Osteocyte (in vitro differentiated cells): Measurements from ENCODE around the gene DOCK8. TPM values are rescaled to one million over a fixed set of nuclear protein-coding genes. Genes with fewer than 3 reads are reported as not detected.
A peak's percentile ranks its signal among the peaks of the same experiment; 100 is the strongest.
"Not testable (repeated sequence)": the region's sequence is repeated elsewhere in the genome, so short reads cannot be mapped to it uniquely, and the experiment has no call there.

Source experiments
- DNase-seq: peaks from one replicate; pipeline ENCODE4 v3.0.0; 2021; ENCODE audit warnings: mixed read lengths; ENCODE audit not compliant: unreplicated experiment; ENCODE audit errors: extremely low spot score
- H3K27ac Mint-ChIP-seq: one replicate; pipeline ENCODE4 v1.8.0; 2021; ENCODE audit warnings: mild to moderate bottlenecking, mixed read lengths; ENCODE audit not compliant: unreplicated experiment
- H3K27me3 Mint-ChIP-seq: one replicate; pipeline ENCODE4 v1.8.0; 2021; ENCODE audit warnings: mixed read lengths; ENCODE audit not compliant: unreplicated experiment
- H3K36me3 Mint-ChIP-seq: one replicate; pipeline ENCODE4 v1.8.0; 2021; ENCODE audit warnings: mixed read lengths; ENCODE audit not compliant: unreplicated experiment
- H3K4me1 Mint-ChIP-seq: one replicate; pipeline ENCODE4 v1.8.0; 2021; ENCODE audit warnings: mixed read lengths; ENCODE audit not compliant: unreplicated experiment
- H3K4me3 Mint-ChIP-seq: one replicate; pipeline ENCODE4 v1.8.0; 2021; ENCODE audit warnings: mild to moderate bottlenecking, moderate library complexity, mixed read lengths; ENCODE audit not compliant: unreplicated experiment
- H3K9me3 Mint-ChIP-seq: one replicate; pipeline ENCODE4 v1.8.0; 2021; ENCODE audit warnings: mixed read lengths; ENCODE audit not compliant: unreplicated experiment
- CTCF ChIP-seq: fragments of 200-600 bp; sonication (generic); IDR thresholded peaks from 2 replicates; pipeline ENCODE4 v1.5.0; 2021; ENCODE audit warnings: antibody characterized with exemption, mild to moderate bottlenecking, moderate library complexity
- total RNA-seq: library from RNA; stranded (reverse); gene quantifications from 2 replicates; pipeline ENCODE4 v1.2.1, GENCODE V29; 2021

Gene DOCK8
- total RNA-seq, 1 donor from 2014 or later, result not detected

GRCh38 chr9:209143-209758 lies 5.4 kb upstream of the DOCK8 start:
- no peak for DNase-seq
- Mint-ChIP-seq H3K4me3 (no peak overlapping the region), H3K9me3 (no peaks in the 10 kb centered on the region), H3K36me3 (no peaks in the 10 kb centered on the region), H3K27ac (no peak overlapping the region), H3K4me1 (no peaks in the 10 kb centered on the region), H3K27me3 (peaks cover 15% of the 10 kb centered on the region)
- no peak for TF ChIP-seq CTCF

- H3K36me3 Mint-ChIP-seq, result no peaks in the 10 kb centered on the region
- H3K27me3 Mint-ChIP-seq, result peaks cover 26% of the 10 kb centered on the region
- no peak for DNase-seq
- no peak overlapping the region for H3K27ac Mint-ChIP-seq
- H3K4me3 Mint-ChIP-seq, result no peak overlapping the region
- H3K4me1 Mint-ChIP-seq, result peaks cover 3% of the 10 kb centered on the region
- no peak for TF ChIP-seq CTCF
- no peaks in the 10 kb centered on the region for H3K9me3 Mint-ChIP-seq
Observed at GRCh38 chr9:211036-211435, 3.6 kb upstream of the DOCK8 start.

- no peaks in the 10 kb centered on the region for H3K9me3 Mint-ChIP-seq
- no peak overlapping the region for H3K27ac Mint-ChIP-seq
- H3K4me1 Mint-ChIP-seq, result peaks cover 3% of the 10 kb centered on the region
- no peak for TF ChIP-seq CTCF
- no peak for DNase-seq
- H3K36me3 Mint-ChIP-seq, result no peaks in the 10 kb centered on the region
- no peak overlapping the region for H3K4me3 Mint-ChIP-seq
- H3K27me3 Mint-ChIP-seq, result peaks cover 29% of the 10 kb centered on the region
Observed at GRCh38 chr9:211557-211956, 3.1 kb upstream of the DOCK8 start.

GRCh38 chr9:212297-212696 lies 2.4 kb upstream of the DOCK8 start:
- H3K4me1 Mint-ChIP-seq, result peaks cover 3% of the 10 kb centered on the region
- H3K9me3 Mint-ChIP-seq, result no peaks in the 10 kb centered on the region
- H3K27me3 Mint-ChIP-seq, result peaks cover 34% of the 10 kb centered on the region
- no peak for TF ChIP-seq CTCF
- H3K4me3 Mint-ChIP-seq, result no peak overlapping the region
- no peak overlapping the region for H3K27ac Mint-ChIP-seq
- DNase-seq, result no peak
- no peaks in the 10 kb centered on the region for H3K36me3 Mint-ChIP-seq

GRCh38 chr9:213901-214300 lies 764 bp upstream of the DOCK8 start:
- DNase-seq, H3K4me1 Mint-ChIP-seq, H3K4me3 Mint-ChIP-seq, H3K27ac Mint-ChIP-seq, H3K9me3 Mint-ChIP-seq, H3K36me3 Mint-ChIP-seq: not testable (repeated sequence)
- peaks cover 33% of the 10 kb centered on the region for H3K27me3 Mint-ChIP-seq

- H3K27me3 Mint-ChIP-seq, result peaks cover 33% of the 10 kb centered on the region
Observed at GRCh38 chr9:214351-214647, 366 bp upstream of the DOCK8 start.

More at GRCh38 chr9:214351-214647, 366 bp upstream of the DOCK8 start:
- no peak for TF ChIP-seq CTCF
- Mint-ChIP-seq H3K27ac (no peak overlapping the region), H3K9me3 (no peaks in the 10 kb centered on the region), H3K36me3 (no peaks in the 10 kb centered on the region), H3K4me1 (peaks cover 3% of the 10 kb centered on the region), H3K4me3 (peak overlapping the region; percentile 26)
- no peak for DNase-seq
